G401.6 (cell line): ENCODE measurements around the gene LSM7.

ENCODE experiments used
- FAIRE-seq: peaks from 2 replicates; lab custom pipeline; 2012; peaks lifted over from hg19 to GRCh38; lab: Jason Lieb, UNC

Gene LSM7

GRCh38 chr19:2338055-2338615, 9.7 kb upstream of the LSM7 start:
- FAIRE-seq: no peak

GRCh38 chr19:2337329-2337707, 8.9 kb upstream of the LSM7 start:
- no peak for FAIRE-seq

- FAIRE-seq: no peak
These were observed 8.3 kb upstream of the LSM7 start for GRCh38 chr19:2336528-2337328.

- FAIRE-seq: no peak
These were observed 7.5 kb upstream of the LSM7 start for GRCh38 chr19:2335848-2336247.

GRCh38 chr19:2334986-2335846, 6.8 kb upstream of the LSM7 start:
- FAIRE-seq: no peak

GRCh38 chr19:2334426-2334825, 6.0 kb upstream of the LSM7 start:
- no peak for FAIRE-seq

GRCh38 chr19:2333807-2334211, 5.4 kb upstream of the LSM7 start:
- no peak for FAIRE-seq

GRCh38 chr19:2333027-2333806, 4.8 kb upstream of the LSM7 start:
- FAIRE-seq: no peak

- FAIRE-seq: no peak
These were observed 4.1 kb upstream of the LSM7 start for GRCh38 chr19:2332341-2333026.

- FAIRE-seq: no peak
These were observed 3.3 kb upstream of the LSM7 start for GRCh38 chr19:2331601-2332246.

GRCh38 chr19:2330632-2331284, 2.4 kb upstream of the LSM7 start:
- FAIRE-seq: no peak

GRCh38 chr19:2330255-2330631, 1.9 kb upstream of the LSM7 start:
- FAIRE-seq: no peak

- no peak for FAIRE-seq
These were observed 1.1 kb upstream of the LSM7 start for GRCh38 chr19:2329501-2329916.

- no peak for FAIRE-seq
These were observed 728 bp upstream of the LSM7 start for GRCh38 chr19:2329149-2329478.

GRCh38 chr19:2327773-2328400, 499 bp downstream of the LSM7 start:
- peak; percentile 99 for FAIRE-seq

GRCh38 chr19:2326699-2327360, 1.6 kb downstream of the LSM7 start:
- FAIRE-seq: no peak

- no peak for FAIRE-seq
These were observed 2.9 kb downstream of the LSM7 start for GRCh38 chr19:2325281-2326046.

GRCh38 chr19:2324220-2324948, 4.0 kb downstream of the LSM7 start:
- no peak for FAIRE-seq
